Left ventricle myocardium inferior (tissue), 1 donor: ENCODE results near the gene DHX8. TPM values are rescaled to one million over a fixed set of nuclear protein-coding genes. Genes with fewer than 3 reads are reported as not detected.

Experiments used
- DNase-seq: peaks from one replicate; pipeline ENCODE4 v3.0.0-alpha.2; 2020
- H3K27ac ChIP-seq: fragments of 200-600 bp; replicated peaks from 2 replicates; pipeline ENCODE4 v1.8.0; 2021
- H3K27me3 ChIP-seq: fragments of 200-600 bp; 2 replicates; pipeline ENCODE4 v1.8.0; 2021; ENCODE audit warnings: low read depth
- H3K36me3 ChIP-seq: fragments of 200-600 bp; 2 replicates; pipeline ENCODE4 v1.8.0; 2021
- H3K4me1 ChIP-seq: fragments of 200-600 bp; 2 replicates; pipeline ENCODE4 v1.8.0; 2021
- H3K4me3 ChIP-seq: fragments of 200-600 bp; 2 replicates; pipeline ENCODE4 v1.8.0; 2021; ENCODE audit warnings: mild to moderate bottlenecking, moderate library complexity
- H3K9me3 ChIP-seq: fragments of 200-600 bp; replicated peaks from 2 replicates; pipeline ENCODE4 v1.8.0; 2021
- CTCF ChIP-seq: fragments of 200-600 bp; IDR thresholded peaks from 2 replicates; pipeline ENCODE4 v1.8.0; 2021; ENCODE audit warnings: antibody characterized with exemption, mild to moderate bottlenecking, borderline replicate concordance
- intact Hi-C: fragments of 100-400 bp; cut with micrococcal nuclease; formaldehyde crosslinking; loops from one replicate; pipeline ENCODE4 v1.11.0; 2022
- total RNA-seq: library from RNA; stranded (reverse); fragmentation: NEBNext Ultra II Directional; extraction: Animal tissue kit (Norgen Biotek cat#: 25700); gene quantifications from one replicate; pipeline ENCODE4 v1.2.1, GENCODE V29; 2021
- donor health status: DM: no; HTN: yes; CAD: no; lungs with severe emphysema.

Gene DHX8
- total RNA-seq, 1 donor from 2014 or later: 26.0 TPM

GRCh38 chr17:43552229-43552837 is 68.6 kb downstream of the DHX8 start:
- DNase-seq: no peak
- Histone ChIP-seq H3K9me3 (no peaks in the 10 kb centered on the region), H3K27ac (peak overlapping the region; percentile 69), H3K27me3 (peaks cover 8% of the 10 kb centered on the region), H3K36me3 (no peaks in the 10 kb centered on the region), H3K4me1 (peaks cover 6% of the 10 kb centered on the region), H3K4me3 (no peak overlapping the region)
- intact Hi-C loops: no loop called here
- TF ChIP-seq CTCF: no peak

GRCh38 chr17:43553573-43553972 is 69.8 kb downstream of the DHX8 start:
- H3K36me3 ChIP-seq: no peaks in the 10 kb centered on the region
- H3K27ac ChIP-seq: no peak overlapping the region
- intact Hi-C loops: no loop called here
- no peak overlapping the region for H3K4me3 ChIP-seq
- H3K4me1 ChIP-seq: peaks cover 5% of the 10 kb centered on the region
- DNase-seq: no peak
- no peaks in the 10 kb centered on the region for H3K9me3 ChIP-seq
- H3K27me3 ChIP-seq: no peaks in the 10 kb centered on the region
- no peak for TF ChIP-seq CTCF

GRCh38 chr17:43554857-43555256 is 71.1 kb downstream of the DHX8 start:
- DNase-seq: no peak
- no peak for TF ChIP-seq CTCF
- H3K27me3 ChIP-seq: no peaks in the 10 kb centered on the region
- no peak overlapping the region for H3K4me3 ChIP-seq
- intact Hi-C loops: no loop called here
- no peak overlapping the region for H3K27ac ChIP-seq
- H3K4me1 ChIP-seq: peaks cover 11% of the 10 kb centered on the region
- no peaks in the 10 kb centered on the region for H3K36me3 ChIP-seq
- H3K9me3 ChIP-seq: no peaks in the 10 kb centered on the region

- Histone ChIP-seq H3K9me3 (no peaks in the 10 kb centered on the region), H3K36me3 (no peaks in the 10 kb centered on the region), H3K27me3 (no peaks in the 10 kb centered on the region), H3K4me3 (no peak overlapping the region), H3K27ac (no peak overlapping the region), H3K4me1 (peaks cover 11% of the 10 kb centered on the region)
- intact Hi-C loops: no loop called here
- DNase-seq: no peak
- no peak for TF ChIP-seq CTCF
Measured at GRCh38 chr17:43556292-43556691, 72.5 kb downstream of the DHX8 start.

- intact Hi-C loops: no loop called here
Measured at GRCh38 chr17:43558805-43559160, 75.0 kb downstream of the DHX8 start.

More at GRCh38 chr17:43558805-43559160, 75.0 kb downstream of the DHX8 start:
- Histone ChIP-seq H3K27me3 (no peaks in the 10 kb centered on the region), H3K9me3 (no peaks in the 10 kb centered on the region), H3K4me1 (peaks cover 17% of the 10 kb centered on the region), H3K36me3 (no peaks in the 10 kb centered on the region), H3K27ac (no peak overlapping the region), H3K4me3 (no peak overlapping the region)
- DNase-seq: no peak
- no peak for TF ChIP-seq CTCF
